NB4 (cell line): ENCODE results near the gene PPP2R5B.

Experiments
- DNase-seq: peaks from one replicate; pipeline ENCODE4 v3.0.0; 2010; ENCODE audit warnings: low read depth
- H3K4me3 ChIP-seq: one replicate; pipeline ENCODE4 v1.5.1; 2011; ENCODE audit warnings: mild to moderate bottlenecking, low read depth, low read length, moderate library complexity
- MYC ChIP-seq: IDR thresholded peaks from 2 replicates; pipeline ENCODE4 v1.6.1; 2011; ENCODE audit warnings: low read depth, low read length
- POLR2A ChIP-seq: IDR thresholded peaks from 2 replicates; pipeline ENCODE4 v1.6.1; 2011; ENCODE audit warnings: mild to moderate bottlenecking; ENCODE audit not compliant: insufficient read length; ENCODE audit errors: extremely low read depth
- TF ChIP-seq, protein P1 (sequence below): IDR thresholded peaks from 2 replicates; pipeline ENCODE4 v1.6.1; 2011; ENCODE audit warnings: low read depth, low read length
- TF ChIP-seq, protein P2 (sequence below): IDR thresholded peaks from one replicate; pipeline ENCODE4 v1.5.1; 2012; ENCODE audit warnings: low read depth, low read length

PPP2R5B gene

DNA sequence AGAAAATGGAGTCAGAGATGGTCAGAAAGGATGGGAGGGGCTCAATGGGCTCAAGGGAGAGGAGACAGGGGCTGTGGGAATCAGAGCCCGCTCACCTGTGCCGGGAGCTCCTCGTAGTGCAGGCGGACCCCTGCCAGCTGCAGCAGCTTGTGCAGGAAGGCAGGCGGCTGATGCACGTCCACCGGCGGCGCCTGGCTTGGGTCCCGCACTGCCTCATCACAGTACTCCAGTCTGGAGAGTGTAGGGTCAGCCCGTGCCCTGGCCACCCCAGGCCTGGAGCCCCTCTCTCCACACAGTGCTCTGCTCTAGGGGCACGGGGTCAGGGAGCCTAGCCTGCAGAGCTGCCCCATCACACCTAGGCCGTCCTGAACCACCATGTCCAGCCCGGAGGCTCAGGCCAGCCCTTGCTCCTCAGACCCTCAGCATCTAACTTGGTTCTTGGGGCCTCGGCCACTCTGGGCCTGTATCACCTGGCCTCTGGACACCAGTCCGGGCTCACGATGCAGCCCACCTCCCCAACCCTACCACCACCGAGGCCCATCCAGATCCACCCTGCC, 11.2 kb upstream of the PPP2R5B start:
- DNase-seq = no peak
- no peak overlapping the region for H3K4me3 ChIP-seq
- no peak for TF ChIP-seq POLR2A
- no peak for TF ChIP-seq MYC
- TF ChIP-seq, protein P1, sequence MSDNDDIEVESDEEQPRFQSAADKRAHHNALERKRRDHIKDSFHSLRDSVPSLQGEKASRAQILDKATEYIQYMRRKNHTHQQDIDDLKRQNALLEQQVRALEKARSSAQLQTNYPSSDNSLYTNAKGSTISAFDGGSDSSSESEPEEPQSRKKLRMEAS = no peak
- TF ChIP-seq, protein P2, sequence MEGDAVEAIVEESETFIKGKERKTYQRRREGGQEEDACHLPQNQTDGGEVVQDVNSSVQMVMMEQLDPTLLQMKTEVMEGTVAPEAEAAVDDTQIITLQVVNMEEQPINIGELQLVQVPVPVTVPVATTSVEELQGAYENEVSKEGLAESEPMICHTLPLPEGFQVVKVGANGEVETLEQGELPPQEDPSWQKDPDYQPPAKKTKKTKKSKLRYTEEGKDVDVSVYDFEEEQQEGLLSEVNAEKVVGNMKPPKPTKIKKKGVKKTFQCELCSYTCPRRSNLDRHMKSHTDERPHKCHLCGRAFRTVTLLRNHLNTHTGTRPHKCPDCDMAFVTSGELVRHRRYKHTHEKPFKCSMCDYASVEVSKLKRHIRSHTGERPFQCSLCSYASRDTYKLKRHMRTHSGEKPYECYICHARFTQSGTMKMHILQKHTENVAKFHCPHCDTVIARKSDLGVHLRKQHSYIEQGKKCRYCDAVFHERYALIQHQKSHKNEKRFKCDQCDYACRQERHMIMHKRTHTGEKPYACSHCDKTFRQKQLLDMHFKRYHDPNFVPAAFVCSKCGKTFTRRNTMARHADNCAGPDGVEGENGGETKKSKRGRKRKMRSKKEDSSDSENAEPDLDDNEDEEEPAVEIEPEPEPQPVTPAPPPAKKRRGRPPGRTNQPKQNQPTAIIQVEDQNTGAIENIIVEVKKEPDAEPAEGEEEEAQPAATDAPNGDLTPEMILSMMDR = no peak

GRCh38 chr11:64914123-64914522, 10.4 kb upstream of the PPP2R5B start:
- TF ChIP-seq, protein P2 = no peak
- TF ChIP-seq, protein P1 = no peak
- TF ChIP-seq POLR2A = no peak
- TF ChIP-seq MYC = no peak
- no peak for DNase-seq
- no peak overlapping the region for H3K4me3 ChIP-seq

- no peak overlapping the region for H3K4me3 ChIP-seq
Measured at GRCh38 chr11:64915376-64915887, 9.1 kb upstream of the PPP2R5B start.

DNA sequence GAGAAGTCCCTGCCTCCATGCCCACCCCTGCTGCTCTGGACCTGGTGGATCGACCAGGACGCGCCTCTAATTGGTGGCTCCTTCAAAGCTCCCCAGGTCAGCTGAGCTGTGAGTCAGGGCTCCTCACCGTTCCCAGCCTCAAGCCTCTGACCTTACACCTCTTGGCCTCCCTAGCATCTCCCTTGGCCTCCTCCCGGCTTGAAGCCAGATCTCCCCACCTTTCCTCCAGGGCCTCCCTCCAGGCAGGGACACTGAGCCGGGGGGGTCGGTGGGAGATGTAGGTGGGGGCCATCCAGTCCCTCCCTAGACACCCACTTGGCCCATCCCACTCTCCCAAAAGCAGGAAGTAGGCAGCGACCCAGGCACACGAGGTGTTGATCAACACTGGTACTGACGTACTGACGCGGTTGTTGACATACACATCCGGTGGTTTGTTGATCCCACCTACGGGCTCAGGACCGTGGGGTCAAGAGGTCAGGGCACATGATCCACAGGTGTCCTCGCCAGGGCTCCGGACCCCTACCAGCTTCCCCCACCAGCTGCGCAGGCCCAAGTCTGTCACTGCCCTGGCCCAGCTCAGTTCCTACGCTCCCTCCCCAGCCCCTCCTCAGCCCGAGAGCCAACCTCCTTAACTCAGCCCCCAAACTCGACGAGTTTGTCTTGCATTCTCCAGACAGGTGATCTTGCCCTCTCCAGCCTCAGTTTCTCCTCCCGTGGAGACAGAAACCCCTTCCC, 8.3 kb upstream of the PPP2R5B start:
- TF ChIP-seq, protein P1 = peak; percentile 54
- TF ChIP-seq MYC (no peak), POLR2A (no peak)
- H3K4me3 ChIP-seq = peak overlapping the region; percentile 97
- DNase-seq = peak; percentile 69

More at GRCh38 chr11:64915376-64915887, 9.1 kb upstream of the PPP2R5B start:
- no peak for DNase-seq
- TF ChIP-seq, protein P1 = no peak
- no peak for TF ChIP-seq POLR2A
- no peak for TF ChIP-seq MYC
- TF ChIP-seq, protein P2 = no peak

DNA sequence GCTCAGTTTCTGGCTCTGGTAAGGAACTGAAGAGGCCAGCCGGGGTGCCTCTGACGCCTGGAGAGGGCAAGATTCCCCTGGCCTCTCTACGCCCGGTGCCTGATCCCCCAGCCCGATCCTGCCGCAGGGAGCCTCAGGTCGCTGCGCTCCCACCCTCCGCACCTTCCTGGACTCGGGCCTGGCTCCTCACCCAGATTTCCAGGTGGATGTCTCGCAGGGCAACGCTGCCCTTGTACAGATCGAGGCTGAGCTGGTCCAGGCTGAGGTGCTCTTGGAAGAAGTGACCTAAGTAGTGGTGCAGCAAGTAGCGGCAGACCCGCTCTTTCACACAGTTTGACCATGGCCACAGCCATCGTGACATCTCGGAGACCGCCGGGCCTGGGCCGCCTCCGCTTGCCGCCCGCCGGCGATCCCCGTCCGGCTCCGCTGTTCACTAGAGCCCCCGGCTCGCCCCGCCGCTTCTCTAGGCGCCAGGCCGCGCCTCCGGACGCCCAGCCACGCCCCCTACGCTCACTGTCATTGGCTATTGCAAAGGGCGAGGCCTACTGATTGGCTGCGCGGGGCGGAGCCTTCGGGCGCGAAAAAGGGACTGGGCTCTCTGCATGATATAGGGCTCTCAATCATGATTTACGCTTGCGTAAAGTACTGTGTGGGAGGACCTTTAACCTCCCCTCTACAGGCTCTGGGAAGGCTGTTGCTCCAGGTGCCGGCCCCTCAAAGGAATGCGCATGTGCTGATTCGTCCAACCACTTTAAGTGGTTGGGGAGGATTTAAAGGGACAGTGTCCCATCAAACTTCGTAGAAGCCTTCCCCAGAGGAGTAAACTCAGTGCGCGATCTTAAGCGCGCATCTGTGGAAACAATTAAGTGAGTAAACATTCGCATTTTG, 7.5 kb upstream of the PPP2R5B start, which contains the start of gene ATG2A:
ATG2A (minus strand) TSS at position 435 of the 888 bp plus-strand sequence; CDS start at position 361, 74 bp downstream.
- TF ChIP-seq POLR2A (peak; percentile 76), MYC (peak; percentile 18; the same call in 1 of the 2 replicates)
- TF ChIP-seq, protein P2 = no peak
- TF ChIP-seq, protein P1 = peak; percentile 79
- peak within 1 kb of the TSS; percentile 97 for H3K4me3 ChIP-seq
- peak; percentile 100 for DNase-seq
